GM12892 (cell line): ENCODE measurements around the gene ITGA7.

Experiments used
- POLR2A ChIP-seq: IDR thresholded peaks from 2 replicates; pipeline ENCODE4 v1.6.1; 2011; ENCODE audit warnings: low read depth, low read length, control low read depth
- POLR2AphosphoS5 ChIP-seq: IDR thresholded peaks from 2 replicates; pipeline ENCODE4 v1.6.1; 2011; ENCODE audit warnings: low read depth, low read length, control low read depth

GRCh38 chr12:55658635-55659391, 48.9 kb downstream of the ITGA7 start:
- no peak for TF ChIP-seq POLR2AphosphoS5
- TF ChIP-seq POLR2A: no peak
